ENCODE data around the gene DYSF.

DYSF gene

GRCh38 chr2:71671895-71672825, 218.8 kb downstream of the DYSF start:
- Mint-ChIP-seq H3K36me3 (no peaks in the 10 kb centered on the region), H3K27ac (no peak overlapping the region), H3K4me3 (no peak overlapping the region), H3K4me1 (ENCODE audit: low read depth) (no peaks in the 10 kb centered on the region), H3K9me3 (ENCODE audit: low read depth) (no peaks in the 10 kb centered on the region), H3K27me3 (peaks cover 4% of the 10 kb centered on the region)

GRCh38 chr2:71672826-71673795, 219.8 kb downstream of the DYSF start:
- Mint-ChIP-seq H3K36me3 (no peaks in the 10 kb centered on the region), H3K4me3 (no peak overlapping the region), H3K27me3 (peaks cover 4% of the 10 kb centered on the region), H3K4me1 (ENCODE audit: low read depth) (no peaks in the 10 kb centered on the region), H3K9me3 (ENCODE audit: low read depth) (no peaks in the 10 kb centered on the region), H3K27ac (no peak overlapping the region)

- no peak overlapping the region for H3K4me3 Mint-ChIP-seq
- H3K36me3 Mint-ChIP-seq = no peaks in the 10 kb centered on the region
- peaks cover 4% of the 10 kb centered on the region for H3K27me3 Mint-ChIP-seq
- H3K4me1 Mint-ChIP-seq (ENCODE audit: low read depth) = no peaks in the 10 kb centered on the region
- H3K9me3 Mint-ChIP-seq (ENCODE audit: low read depth) = no peaks in the 10 kb centered on the region
- H3K27ac Mint-ChIP-seq = no peak overlapping the region
These were observed 220.9 kb downstream of the DYSF start for GRCh38 chr2:71674158-71674851.

GRCh38 chr2:71675296-71675695, 221.9 kb downstream of the DYSF start:
- Mint-ChIP-seq H3K4me1 (ENCODE audit: low read depth) (no peaks in the 10 kb centered on the region), H3K27me3 (peaks cover 4% of the 10 kb centered on the region), H3K27ac (no peak overlapping the region), H3K4me3 (no peak overlapping the region), H3K9me3 (ENCODE audit: low read depth) (no peaks in the 10 kb centered on the region), H3K36me3 (no peaks in the 10 kb centered on the region)

- Mint-ChIP-seq H3K4me1 (ENCODE audit: low read depth) (no peaks in the 10 kb centered on the region), H3K27ac (no peak overlapping the region), H3K27me3 (peaks cover 4% of the 10 kb centered on the region), H3K4me3 (no peak overlapping the region), H3K36me3 (no peaks in the 10 kb centered on the region), H3K9me3 (ENCODE audit: low read depth) (no peaks in the 10 kb centered on the region)
These were observed 225.5 kb downstream of the DYSF start for GRCh38 chr2:71678874-71679273.

GRCh38 chr2:71679491-71679890, 226.1 kb downstream of the DYSF start:
- no peaks in the 10 kb centered on the region for H3K4me1 Mint-ChIP-seq (ENCODE audit: low read depth)
- H3K27me3 Mint-ChIP-seq = peaks cover 4% of the 10 kb centered on the region
- H3K36me3 Mint-ChIP-seq = no peaks in the 10 kb centered on the region
- no peak overlapping the region for H3K4me3 Mint-ChIP-seq
- H3K9me3 Mint-ChIP-seq (ENCODE audit: low read depth) = no peaks in the 10 kb centered on the region
- H3K27ac Mint-ChIP-seq = no peak overlapping the region

- Mint-ChIP-seq H3K4me3 (no peak overlapping the region), H3K36me3 (no peaks in the 10 kb centered on the region), H3K9me3 (ENCODE audit: low read depth) (no peaks in the 10 kb centered on the region), H3K4me1 (ENCODE audit: low read depth) (no peaks in the 10 kb centered on the region), H3K27ac (no peak overlapping the region), H3K27me3 (peaks cover 3% of the 10 kb centered on the region)
These were observed 227.6 kb downstream of the DYSF start for GRCh38 chr2:71680925-71681324.

- Mint-ChIP-seq H3K27me3 (peaks cover 3% of the 10 kb centered on the region), H3K27ac (no peak overlapping the region), H3K36me3 (no peaks in the 10 kb centered on the region), H3K4me3 (no peak overlapping the region), H3K9me3 (ENCODE audit: low read depth) (no peaks in the 10 kb centered on the region), H3K4me1 (ENCODE audit: low read depth) (no peaks in the 10 kb centered on the region)
These were observed 228.3 kb downstream of the DYSF start for GRCh38 chr2:71681626-71682025.

- Mint-ChIP-seq H3K27ac (no peak overlapping the region), H3K27me3 (no peaks in the 10 kb centered on the region)
These were observed 229.0 kb downstream of the DYSF start for GRCh38 chr2:71682341-71682740.

GRCh38 chr2:71683070-71683469, 229.7 kb downstream of the DYSF start:
- Mint-ChIP-seq H3K36me3 (no peaks in the 10 kb centered on the region), H3K27ac (no peak overlapping the region), H3K9me3 (ENCODE audit: low read depth) (no peaks in the 10 kb centered on the region), H3K4me3 (no peak overlapping the region), H3K27me3 (no peaks in the 10 kb centered on the region), H3K4me1 (ENCODE audit: low read depth) (no peaks in the 10 kb centered on the region)

More at GRCh38 chr2:71682341-71682740, 229.0 kb downstream of the DYSF start:
- H3K9me3 Mint-ChIP-seq (ENCODE audit: low read depth) = no peaks in the 10 kb centered on the region
- no peaks in the 10 kb centered on the region for H3K4me1 Mint-ChIP-seq (ENCODE audit: low read depth)
- no peaks in the 10 kb centered on the region for H3K36me3 Mint-ChIP-seq
- no peak overlapping the region for H3K4me3 Mint-ChIP-seq

- Mint-ChIP-seq H3K27ac (no peak overlapping the region), H3K27me3 (no peaks in the 10 kb centered on the region), H3K4me3 (no peak overlapping the region), H3K4me1 (ENCODE audit: low read depth) (no peaks in the 10 kb centered on the region), H3K9me3 (ENCODE audit: low read depth) (no peaks in the 10 kb centered on the region), H3K36me3 (no peaks in the 10 kb centered on the region)
These were observed 230.3 kb downstream of the DYSF start for GRCh38 chr2:71683666-71684065.

- H3K27ac Mint-ChIP-seq = no peak overlapping the region
- H3K4me1 Mint-ChIP-seq (ENCODE audit: low read depth) = no peaks in the 10 kb centered on the region
- H3K27me3 Mint-ChIP-seq = no peaks in the 10 kb centered on the region
- H3K4me3 Mint-ChIP-seq = no peak overlapping the region
- H3K9me3 Mint-ChIP-seq (ENCODE audit: low read depth) = no peaks in the 10 kb centered on the region
- H3K36me3 Mint-ChIP-seq = no peaks in the 10 kb centered on the region
These were observed 231.1 kb downstream of the DYSF start for GRCh38 chr2:71684226-71685072.

GRCh38 chr2:71685073-71685848, 231.9 kb downstream of the DYSF start:
- no peak overlapping the region for H3K27ac Mint-ChIP-seq
- no peaks in the 10 kb centered on the region for H3K4me1 Mint-ChIP-seq (ENCODE audit: low read depth)

More at GRCh38 chr2:71685073-71685848, 231.9 kb downstream of the DYSF start:
- Mint-ChIP-seq H3K27me3 (no peaks in the 10 kb centered on the region), H3K36me3 (no peaks in the 10 kb centered on the region), H3K9me3 (ENCODE audit: low read depth) (no peaks in the 10 kb centered on the region), H3K4me3 (no peak overlapping the region)

All from activated naive CD8-positive, alpha-beta T cell (primary cell).